Erythroblast (primary cell): Measurements from ENCODE around the gene COL25A1.

Source experiments
- GATA1 ChIP-seq: IDR thresholded peaks from 2 replicates; pipeline ENCODE4 v1.6.1; 2011; ENCODE audit warnings: low read depth, mild to moderate bottlenecking, control low read depth, low read length, moderate library complexity
- POLR2A ChIP-seq: IDR thresholded peaks from 2 replicates; pipeline ENCODE4 v1.6.1; 2011; ENCODE audit warnings: mild to moderate bottlenecking, low read length

GRCh38 chr4:108959491-108959890, 343.0 kb downstream of the COL25A1 start:
- TF ChIP-seq POLR2A = no peak
- no peak for TF ChIP-seq GATA1
